Panc1 (cell line): ENCODE results near the gene HINT3. TPM values are rescaled to one million over a fixed set of nuclear protein-coding genes. Genes with fewer than 3 reads are reported as not detected.

Experiments used
- ATAC-seq: fragments of 200-7000 bp; cut with Tn5 transposase; 2 replicates; pipeline ENCODE4 v1.9.1; 2020; ENCODE audit warnings: mild to moderate bottlenecking, moderate library complexity
- BruUV-seq: library from RNA; stranded (reverse); fragments of 400-500 nt; replicated peaks from 2 replicates; lab custom pipeline; 2021; lab: Mats Ljungman, UMichigan
- CTCF ChIA-PET: fragments of 300-600 bp; sonication (Branson Sonifier 250); formaldehyde crosslinking; loops from one replicate; lab custom pipeline; 2022; ENCODE audit warnings: antibody characterized with exemption; lab: Charles Lee
- POLR2A ChIA-PET: fragments of 300-600 bp; sonication (Branson Sonifier 250); formaldehyde crosslinking; loops from one replicate; lab custom pipeline; 2022; ENCODE audit warnings: antibody characterized with exemption; lab: Charles Lee
- DNase-seq: peaks from one replicate; pipeline ENCODE4 v3.0.0-alpha.2; 2010; ENCODE audit warnings: low read depth, low spot score
- H3K27ac ChIP-seq: 2 replicates; pipeline ENCODE4 v1.5.1; 2011; ENCODE audit warnings: mild to moderate bottlenecking, low read length, inconsistent platforms
- H3K27me3 ChIP-seq: fragments of 200-500 bp; sonication (Bioruptor generic); 2 replicates; pipeline ENCODE4 v1.6.0; 2014; ENCODE audit warnings: low read length, inconsistent platforms; ENCODE audit not compliant: control insufficient read depth, insufficient read depth
- H3K36me3 ChIP-seq: fragments of 200-500 bp; sonication (Bioruptor generic); 2 replicates; pipeline ENCODE4 v1.5.1; 2014; ENCODE audit warnings: inconsistent platforms, mild to moderate bottlenecking, low read length, moderate library complexity; ENCODE audit not compliant: control insufficient read depth, insufficient read depth
- H3K4me1 ChIP-seq: 2 replicates; pipeline ENCODE4 v1.5.1; 2011; ENCODE audit warnings: inconsistent platforms, mild to moderate bottlenecking, low read length, moderate library complexity; ENCODE audit not compliant: control insufficient read depth, insufficient read depth
- H3K4me3 ChIP-seq, 2 experiments: 2 replicates each; pipeline ENCODE4 v1.5.1; 2011 to 2012; ENCODE audit warnings: low read depth in 2 of 2, low read length in 2 of 2, mild to moderate bottlenecking in 2 of 2, inconsistent platforms in 1 of 2, moderate library complexity in 1 of 2
- H3K9me3 ChIP-seq: fragments of 200-500 bp; sonication (Bioruptor generic); 2 replicates; pipeline ENCODE4 v1.5.1; 2014; ENCODE audit warnings: low read depth, mild to moderate bottlenecking, inconsistent platforms, low read length, moderate library complexity; ENCODE audit not compliant: control insufficient read depth, insufficient read depth
- POLR2AphosphoS5 ChIP-seq: IDR thresholded peaks from 2 replicates; pipeline ENCODE4 v1.6.1; 2012; ENCODE audit warnings: mild to moderate bottlenecking, low read depth, low read length, moderate library complexity
- SIN3A ChIP-seq: IDR thresholded peaks from 2 replicates; pipeline ENCODE4 v1.6.1; 2012; ENCODE audit warnings: low read depth, mild to moderate bottlenecking, low read length, moderate library complexity, borderline replicate concordance; ENCODE audit not compliant: insufficient read depth
- TCF7L2 ChIP-seq: IDR thresholded peaks from 2 replicates; pipeline ENCODE4 v1.6.1; 2011; ENCODE audit warnings: mild to moderate bottlenecking, low read depth, low read length, inconsistent platforms
- in situ Hi-C: cut with HindIII; loops from 2 replicates; pipeline ENCODE4 v1.10.0; 2016; ENCODE audit warnings: low sequenced_read_pairs, low pct_unique_long_range_greater_than_20kb
- intact Hi-C: fragments of 100-400 bp; cut with micrococcal nuclease; formaldehyde crosslinking; loops from one replicate; pipeline ENCODE4 v1.10.0; 2022; ENCODE audit not compliant: unreplicated experiment
- total RNA-seq: library from RNA; stranded (reverse); gene quantifications from one replicate; pipeline ENCODE4 v1.2.1, GENCODE V29; 2021; ENCODE audit not compliant: unreplicated experiment
- TF ChIP-seq, protein P1 (sequence below): fragments of 450-650 bp; IDR thresholded peaks from 2 replicates; pipeline ENCODE4 v1.5.1; 2017; ENCODE audit warnings: mild to moderate bottlenecking
- TF ChIP-seq, protein P2 (sequence below), 2 experiments: IDR thresholded peaks; 2 replicates each; pipeline ENCODE4 v1.6.1; 2011 to 2012; ENCODE audit warnings: low read depth in 2 of 2, control low read depth in 1 of 2, low read length in 1 of 2, mild to moderate bottlenecking in 1 of 2, moderate library complexity in 1 of 2; ENCODE audit not compliant: insufficient read depth in 1 of 2

Gene HINT3
- total RNA-seq, 1 experiment from 2014 or later: 11.5 TPM

DNA sequence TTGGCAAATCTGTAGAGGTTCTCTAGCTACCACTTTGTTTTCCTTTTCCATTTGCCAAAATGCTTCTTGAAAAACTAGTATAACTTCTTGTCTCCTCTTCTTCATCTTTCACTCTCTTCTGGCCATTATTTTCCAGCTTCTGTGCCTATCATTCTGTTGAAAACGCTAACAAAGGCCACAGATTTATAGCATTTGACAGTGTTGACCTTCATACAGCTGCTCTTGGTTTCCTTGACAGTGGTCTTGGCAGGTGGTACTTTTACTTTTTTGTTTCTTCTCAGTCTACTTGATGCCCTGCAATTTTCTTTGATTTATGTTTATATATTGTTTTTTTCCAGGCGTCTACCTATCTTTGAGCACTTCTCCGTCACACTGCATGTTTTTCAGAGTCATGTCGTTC lies 53.5 kb downstream of the HINT3 start:
- Histone ChIP-seq H3K36me3 (peaks cover 42% of the 10 kb centered on the region), H3K9me3 (no peaks in the 10 kb centered on the region), H3K4me1 (no peaks in the 10 kb centered on the region), H3K27ac (no peak overlapping the region), H3K4me3 (no peak overlapping the region), H3K27me3 (no peaks in the 10 kb centered on the region)
- TF ChIP-seq SIN3A (no peak), TCF7L2 (no peak), POLR2AphosphoS5 (no peak)
- TF ChIP-seq, protein P1, sequence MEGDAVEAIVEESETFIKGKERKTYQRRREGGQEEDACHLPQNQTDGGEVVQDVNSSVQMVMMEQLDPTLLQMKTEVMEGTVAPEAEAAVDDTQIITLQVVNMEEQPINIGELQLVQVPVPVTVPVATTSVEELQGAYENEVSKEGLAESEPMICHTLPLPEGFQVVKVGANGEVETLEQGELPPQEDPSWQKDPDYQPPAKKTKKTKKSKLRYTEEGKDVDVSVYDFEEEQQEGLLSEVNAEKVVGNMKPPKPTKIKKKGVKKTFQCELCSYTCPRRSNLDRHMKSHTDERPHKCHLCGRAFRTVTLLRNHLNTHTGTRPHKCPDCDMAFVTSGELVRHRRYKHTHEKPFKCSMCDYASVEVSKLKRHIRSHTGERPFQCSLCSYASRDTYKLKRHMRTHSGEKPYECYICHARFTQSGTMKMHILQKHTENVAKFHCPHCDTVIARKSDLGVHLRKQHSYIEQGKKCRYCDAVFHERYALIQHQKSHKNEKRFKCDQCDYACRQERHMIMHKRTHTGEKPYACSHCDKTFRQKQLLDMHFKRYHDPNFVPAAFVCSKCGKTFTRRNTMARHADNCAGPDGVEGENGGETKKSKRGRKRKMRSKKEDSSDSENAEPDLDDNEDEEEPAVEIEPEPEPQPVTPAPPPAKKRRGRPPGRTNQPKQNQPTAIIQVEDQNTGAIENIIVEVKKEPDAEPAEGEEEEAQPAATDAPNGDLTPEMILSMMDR: no peak
- TF ChIP-seq, protein P2, sequence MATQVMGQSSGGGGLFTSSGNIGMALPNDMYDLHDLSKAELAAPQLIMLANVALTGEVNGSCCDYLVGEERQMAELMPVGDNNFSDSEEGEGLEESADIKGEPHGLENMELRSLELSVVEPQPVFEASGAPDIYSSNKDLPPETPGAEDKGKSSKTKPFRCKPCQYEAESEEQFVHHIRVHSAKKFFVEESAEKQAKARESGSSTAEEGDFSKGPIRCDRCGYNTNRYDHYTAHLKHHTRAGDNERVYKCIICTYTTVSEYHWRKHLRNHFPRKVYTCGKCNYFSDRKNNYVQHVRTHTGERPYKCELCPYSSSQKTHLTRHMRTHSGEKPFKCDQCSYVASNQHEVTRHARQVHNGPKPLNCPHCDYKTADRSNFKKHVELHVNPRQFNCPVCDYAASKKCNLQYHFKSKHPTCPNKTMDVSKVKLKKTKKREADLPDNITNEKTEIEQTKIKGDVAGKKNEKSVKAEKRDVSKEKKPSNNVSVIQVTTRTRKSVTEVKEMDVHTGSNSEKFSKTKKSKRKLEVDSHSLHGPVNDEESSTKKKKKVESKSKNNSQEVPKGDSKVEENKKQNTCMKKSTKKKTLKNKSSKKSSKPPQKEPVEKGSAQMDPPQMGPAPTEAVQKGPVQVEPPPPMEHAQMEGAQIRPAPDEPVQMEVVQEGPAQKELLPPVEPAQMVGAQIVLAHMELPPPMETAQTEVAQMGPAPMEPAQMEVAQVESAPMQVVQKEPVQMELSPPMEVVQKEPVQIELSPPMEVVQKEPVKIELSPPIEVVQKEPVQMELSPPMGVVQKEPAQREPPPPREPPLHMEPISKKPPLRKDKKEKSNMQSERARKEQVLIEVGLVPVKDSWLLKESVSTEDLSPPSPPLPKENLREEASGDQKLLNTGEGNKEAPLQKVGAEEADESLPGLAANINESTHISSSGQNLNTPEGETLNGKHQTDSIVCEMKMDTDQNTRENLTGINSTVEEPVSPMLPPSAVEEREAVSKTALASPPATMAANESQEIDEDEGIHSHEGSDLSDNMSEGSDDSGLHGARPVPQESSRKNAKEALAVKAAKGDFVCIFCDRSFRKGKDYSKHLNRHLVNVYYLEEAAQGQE (IDR thresholded peaks at IDR 0.05; ENCODE audit: insufficient read depth in 1 of 2, low read depth in 2 of 2, low read length in 1 of 2): no peak
- no peak for DNase-seq
- intact Hi-C loops (no loop called here), in situ Hi-C loops (no loop called here)
- ChIA-PET CTCF (no interaction called here), POLR2A (no interaction called here)
- ATAC-seq: no peak
- BruUV-seq: no TSS peak

GRCh38 chr6:126015863-126016262 lies 59.3 kb downstream of the HINT3 start:
- TF ChIP-seq TCF7L2: no peak
- TF ChIP-seq SIN3A: no peak
- TF ChIP-seq POLR2AphosphoS5: no peak
- TF ChIP-seq, protein P2 (IDR thresholded peaks at IDR 0.05; ENCODE audit: insufficient read depth in 1 of 2, low read depth in 2 of 2, low read length in 1 of 2): no peak
- TF ChIP-seq, protein P1: no peak
- H3K27ac ChIP-seq: no peak overlapping the region
- POLR2A ChIA-PET: no interaction called here
- no peaks in the 10 kb centered on the region for H3K9me3 ChIP-seq
- intact Hi-C loops: no loop called here
- CTCF ChIA-PET: no interaction called here
- no peaks in the 10 kb centered on the region for H3K4me1 ChIP-seq
- ATAC-seq (no peak), DNase-seq (no peak)
- no TSS peak for BruUV-seq
- in situ Hi-C loops: no loop called here
- no peak overlapping the region for H3K4me3 ChIP-seq
- no peaks in the 10 kb centered on the region for H3K27me3 ChIP-seq
- H3K36me3 ChIP-seq: peaks cover 40% of the 10 kb centered on the region
